Stomach smooth muscle (tissue), 2 donors: ENCODE results near the gene PREX1.

Source experiments
- H3K27ac ChIP-seq: one replicate; pipeline ENCODE4 v1.7.0; 2013; ENCODE audit warnings: mild to moderate bottlenecking, low read length, inconsistent platforms
- H3K27me3 ChIP-seq, 2 donors: one replicate each; pipeline ENCODE4 v1.7.0; 2013; ENCODE audit warnings: low read length in 2 of 2; ENCODE audit not compliant: insufficient read depth in 2 of 2, control insufficient read depth in 1 of 2
- H3K36me3 ChIP-seq, 2 donors: one replicate each; pipeline ENCODE4 v1.7.0; 2013; ENCODE audit warnings: low read length in 2 of 2; ENCODE audit not compliant: control insufficient read depth in 2 of 2, insufficient read depth in 2 of 2
- H3K4me1 ChIP-seq: one replicate; pipeline ENCODE4 v1.7.0; 2013; ENCODE audit warnings: low read length; ENCODE audit not compliant: control insufficient read depth, insufficient read depth
- H3K4me3 ChIP-seq, 2 donors: one replicate each; pipeline ENCODE4 v1.7.0; 2013; ENCODE audit warnings: low read length in 2 of 2
- H3K9ac ChIP-seq, 2 donors: one replicate each; pipeline ENCODE4 v1.7.0; 2013; ENCODE audit warnings: low read length in 2 of 2, mild to moderate bottlenecking in 1 of 2
- H3K9me3 ChIP-seq, 2 donors: one replicate each; pipeline ENCODE4 v1.7.0; 2013; ENCODE audit warnings: low read length in 2 of 2; ENCODE audit not compliant: control insufficient read depth in 2 of 2
- donor health status: healthy.
- donor health status: Pancreatic carcinoma.

PREX1 gene

DNA sequence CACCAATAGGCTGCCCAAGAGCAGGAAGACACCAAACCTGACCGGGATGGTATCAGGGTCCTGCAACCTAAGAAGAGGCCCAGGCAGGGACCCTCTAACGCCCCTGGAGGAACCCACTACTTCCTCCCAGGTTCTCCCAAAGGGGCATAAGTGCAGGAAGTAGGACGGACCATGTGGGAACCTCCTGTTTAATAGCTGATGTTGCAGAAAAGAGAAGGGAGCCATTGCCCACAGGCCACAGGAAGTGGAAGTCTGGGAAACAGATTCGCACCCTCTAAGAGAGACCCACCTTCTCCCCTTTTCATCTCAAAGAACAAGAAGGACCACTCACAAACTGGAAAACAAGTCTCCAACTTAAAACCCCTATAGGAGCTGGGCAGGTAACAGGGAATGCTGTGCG, 18.1 kb downstream of the PREX1 start:
- no peaks in the 10 kb centered on the region for H3K4me1 ChIP-seq

DNA sequence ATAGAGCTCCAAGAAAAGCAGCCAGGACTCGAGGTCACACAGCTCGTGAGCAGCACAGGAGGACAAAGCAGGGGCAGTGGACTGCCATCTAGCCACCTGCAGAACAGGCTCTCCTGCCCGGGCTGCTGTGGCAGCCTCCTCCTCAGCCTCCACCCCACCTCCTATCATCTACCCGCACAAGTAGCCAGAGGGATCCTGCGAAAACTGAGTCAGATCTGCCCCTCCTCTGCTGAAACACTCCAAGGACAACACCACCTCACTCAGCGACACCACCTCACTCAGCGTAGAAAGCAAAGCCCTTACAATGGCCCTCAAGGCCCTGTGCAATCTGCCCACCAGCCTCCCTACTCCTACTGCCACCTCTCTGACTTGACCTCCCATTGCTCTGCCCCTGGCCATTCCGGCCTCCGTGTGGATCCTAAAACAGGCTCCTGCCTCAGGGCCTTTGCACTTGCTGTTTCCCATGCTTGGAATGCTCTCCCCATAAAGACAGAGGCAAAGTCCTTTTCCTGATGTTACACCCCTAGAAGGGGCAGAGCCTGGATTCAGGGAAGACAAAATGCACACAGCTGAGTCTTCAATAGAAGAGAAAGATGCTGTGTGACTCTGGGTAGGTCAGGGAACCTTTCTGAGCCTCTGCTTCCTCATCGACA, 19.3 kb downstream of the PREX1 start:
- Histone ChIP-seq H3K27ac (no peak overlapping the region), H3K4me1 (no peaks in the 10 kb centered on the region), H3K9me3 (peaks cover 2 to 3% of the 10 kb centered on the region in 2 donors), H3K4me3 (no peak overlapping the region), H3K27me3 (peaks cover 0 to 6% of the 10 kb centered on the region in 2 donors), H3K36me3 (no peaks in the 10 kb centered on the region), H3K9ac (no peak overlapping the region)

More for the DNA sequence above, 18.1 kb downstream of the PREX1 start:
- Histone ChIP-seq H3K9ac (no peak overlapping the region), H3K4me3 (no peak overlapping the region), H3K27me3 (peaks cover 0 to 5% of the 10 kb centered on the region in 2 donors), H3K27ac (no peak overlapping the region), H3K9me3 (peaks cover 2 to 3% of the 10 kb centered on the region in 2 donors), H3K36me3 (no peaks in the 10 kb centered on the region)

DNA sequence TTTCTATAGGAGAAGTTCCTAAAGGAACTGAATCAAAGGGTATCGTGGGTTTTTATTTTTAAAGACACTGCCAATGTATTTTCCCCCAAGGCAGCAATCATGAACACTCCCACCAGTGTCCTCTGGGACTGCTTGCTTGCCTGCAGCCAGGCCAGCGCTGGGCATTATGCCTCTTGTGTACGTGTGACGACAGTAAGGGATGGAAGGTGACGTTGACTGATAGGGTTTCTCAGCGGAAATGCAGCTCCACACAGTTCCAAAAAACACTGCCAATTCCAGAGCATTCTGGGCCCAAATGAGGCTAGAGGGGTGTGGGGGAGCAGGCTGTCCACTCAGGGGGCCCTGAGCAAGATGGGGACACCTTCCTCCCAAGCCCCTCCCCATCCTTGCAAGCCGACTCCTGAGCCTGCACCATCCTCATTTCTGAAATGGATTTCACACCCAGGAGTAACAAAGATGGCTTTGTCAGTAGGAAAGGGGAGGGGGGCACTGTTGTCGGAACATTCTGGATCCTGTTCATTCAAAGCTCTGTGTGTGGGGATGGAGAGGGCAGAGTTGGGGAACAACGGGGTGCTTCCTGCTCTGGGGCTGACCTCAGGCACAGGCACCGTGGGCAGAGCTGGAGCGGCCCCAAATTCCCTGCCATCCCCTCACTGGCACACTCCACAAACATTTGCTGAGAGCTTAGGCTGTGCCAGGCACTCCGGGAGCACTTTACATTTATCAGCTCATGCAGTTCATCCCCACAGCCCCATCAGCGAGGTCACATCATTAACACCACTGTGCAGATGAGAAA, 20.0 kb downstream of the PREX1 start:
- H3K4me3 ChIP-seq, result no peak overlapping the region
- H3K9ac ChIP-seq, result no peak overlapping the region
- H3K27ac ChIP-seq, result no peak overlapping the region

DNA sequence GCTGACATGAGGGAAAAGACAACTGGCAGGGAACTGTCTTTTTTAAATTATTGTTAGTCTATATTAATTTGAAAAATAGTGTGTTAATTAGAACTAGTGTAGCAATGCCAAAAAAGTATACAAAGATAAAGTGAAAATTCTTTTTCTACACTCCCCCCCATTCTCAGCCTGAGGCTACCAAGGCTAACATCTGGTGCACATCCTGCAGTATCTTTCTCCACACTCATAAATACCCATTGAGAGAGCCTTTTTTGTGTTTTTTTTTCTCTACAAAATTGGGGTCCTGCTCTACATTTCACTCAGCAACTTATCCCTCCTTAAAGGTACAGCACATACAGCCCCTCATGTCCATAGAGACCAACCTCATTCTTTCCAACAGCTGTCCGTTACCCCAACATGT, 20.7 kb downstream of the PREX1 start:
- H3K4me1 ChIP-seq, result no peaks in the 10 kb centered on the region
- no peak overlapping the region for H3K4me3 ChIP-seq
- H3K27ac ChIP-seq, result no peak overlapping the region
- H3K27me3 ChIP-seq, result peaks cover 0 to 6% of the 10 kb centered on the region in 2 donors
- peaks cover 2 to 3% of the 10 kb centered on the region in 2 donors for H3K9me3 ChIP-seq
- H3K36me3 ChIP-seq, result no peaks in the 10 kb centered on the region
- no peak overlapping the region for H3K9ac ChIP-seq

More for the DNA sequence above, 20.0 kb downstream of the PREX1 start:
- H3K9me3 ChIP-seq, result peaks cover 2 to 3% of the 10 kb centered on the region in 2 donors
- no peaks in the 10 kb centered on the region for H3K4me1 ChIP-seq
- no peaks in the 10 kb centered on the region for H3K36me3 ChIP-seq
- peaks cover 0 to 6% of the 10 kb centered on the region in 2 donors for H3K27me3 ChIP-seq

DNA sequence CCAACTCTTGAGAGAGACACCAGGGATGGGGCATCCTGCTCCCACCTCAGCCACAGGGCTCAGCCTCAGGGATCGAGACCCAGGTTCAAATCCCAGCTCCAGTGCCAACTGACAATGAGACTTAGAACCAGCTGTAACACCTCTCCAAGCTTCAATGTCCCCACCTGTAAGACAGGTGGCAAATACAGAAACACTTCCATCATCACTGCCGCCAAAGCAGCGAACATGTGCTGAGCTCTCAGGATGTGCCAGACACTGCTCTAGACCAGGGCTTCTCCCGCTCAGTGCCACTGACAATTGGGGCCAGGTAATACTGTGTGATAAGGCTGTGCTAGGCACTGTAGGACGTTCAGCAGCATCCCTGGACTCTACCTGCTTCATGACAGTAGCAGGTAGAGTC, 22.1 kb downstream of the PREX1 start:
- Histone ChIP-seq H3K27me3 (peaks cover 0 to 6% of the 10 kb centered on the region in 2 donors), H3K4me1 (no peaks in the 10 kb centered on the region), H3K27ac (no peak overlapping the region)

DNA sequence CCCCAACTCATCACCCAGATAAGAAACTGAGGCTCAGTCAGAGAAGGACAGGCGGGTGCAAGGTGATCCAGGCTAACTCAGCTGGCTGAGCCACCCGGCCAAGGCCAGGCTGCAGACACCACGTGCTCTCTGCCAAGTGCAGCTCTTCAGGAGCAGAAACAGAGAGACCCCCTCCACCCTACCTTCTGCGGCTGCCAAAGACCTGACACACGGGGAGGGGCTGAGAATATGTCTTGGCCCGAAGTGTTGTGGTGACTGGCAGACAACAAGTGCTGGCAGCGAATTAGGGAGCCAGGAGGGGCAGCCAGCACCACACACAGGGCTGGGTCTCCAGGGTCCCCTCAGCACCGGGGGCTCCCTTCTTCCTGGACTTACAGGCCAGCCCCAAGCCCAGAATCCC, 22.5 kb downstream of the PREX1 start:
- H3K4me1 ChIP-seq, result no peaks in the 10 kb centered on the region
- H3K9me3 ChIP-seq, result peaks cover 2 to 3% of the 10 kb centered on the region in 2 donors
- H3K4me3 ChIP-seq, result no peak overlapping the region
- H3K27ac ChIP-seq, result no peak overlapping the region
- no peaks in the 10 kb centered on the region for H3K36me3 ChIP-seq
- no peak overlapping the region for H3K9ac ChIP-seq
- H3K27me3 ChIP-seq, result peaks cover 0 to 6% of the 10 kb centered on the region in 2 donors

More for the DNA sequence above, 22.1 kb downstream of the PREX1 start:
- Histone ChIP-seq H3K9me3 (peaks cover 2 to 3% of the 10 kb centered on the region in 2 donors), H3K4me3 (no peak overlapping the region), H3K36me3 (no peaks in the 10 kb centered on the region), H3K9ac (no peak overlapping the region)

DNA sequence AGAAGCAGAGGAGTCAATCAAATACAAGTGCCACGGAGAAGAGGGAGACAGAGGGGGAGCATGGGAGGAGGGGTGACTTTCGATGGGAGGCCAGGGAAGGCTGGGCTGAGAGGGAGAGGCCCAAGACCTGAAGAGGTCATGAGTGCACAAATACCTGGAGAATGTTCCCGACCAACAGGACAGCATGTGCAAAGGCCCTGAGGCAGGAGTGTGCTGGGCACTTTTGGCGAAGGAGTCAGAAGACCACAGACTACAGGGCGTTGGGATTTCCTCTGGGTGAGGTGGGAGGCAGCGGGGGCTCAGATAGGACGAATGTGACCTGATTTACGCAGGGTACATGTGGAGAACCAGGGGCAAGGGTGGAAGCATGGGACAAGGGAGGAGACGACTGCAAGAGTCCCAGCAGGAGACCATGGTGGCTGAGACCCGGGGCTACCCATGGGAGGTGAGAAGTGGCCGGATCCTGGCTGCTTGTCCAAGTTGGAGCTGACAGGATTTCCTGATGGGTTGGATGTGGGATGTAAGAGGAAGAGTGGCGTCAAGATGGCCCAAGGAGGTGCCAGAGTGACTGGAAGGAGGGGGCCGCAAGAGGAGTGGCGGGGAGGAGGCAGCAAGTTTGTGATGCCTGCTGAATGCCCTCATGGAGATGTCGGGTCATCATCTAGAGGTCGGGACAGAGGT, 23.4 kb downstream of the PREX1 start:
- Histone ChIP-seq H3K4me1 (no peaks in the 10 kb centered on the region), H3K27ac (no peak overlapping the region), H3K9me3 (peaks cover 2 to 3% of the 10 kb centered on the region in 2 donors), H3K4me3 (no peak overlapping the region), H3K9ac (no peak overlapping the region), H3K36me3 (no peaks in the 10 kb centered on the region), H3K27me3 (peaks cover 0 to 6% of the 10 kb centered on the region in 2 donors)

DNA sequence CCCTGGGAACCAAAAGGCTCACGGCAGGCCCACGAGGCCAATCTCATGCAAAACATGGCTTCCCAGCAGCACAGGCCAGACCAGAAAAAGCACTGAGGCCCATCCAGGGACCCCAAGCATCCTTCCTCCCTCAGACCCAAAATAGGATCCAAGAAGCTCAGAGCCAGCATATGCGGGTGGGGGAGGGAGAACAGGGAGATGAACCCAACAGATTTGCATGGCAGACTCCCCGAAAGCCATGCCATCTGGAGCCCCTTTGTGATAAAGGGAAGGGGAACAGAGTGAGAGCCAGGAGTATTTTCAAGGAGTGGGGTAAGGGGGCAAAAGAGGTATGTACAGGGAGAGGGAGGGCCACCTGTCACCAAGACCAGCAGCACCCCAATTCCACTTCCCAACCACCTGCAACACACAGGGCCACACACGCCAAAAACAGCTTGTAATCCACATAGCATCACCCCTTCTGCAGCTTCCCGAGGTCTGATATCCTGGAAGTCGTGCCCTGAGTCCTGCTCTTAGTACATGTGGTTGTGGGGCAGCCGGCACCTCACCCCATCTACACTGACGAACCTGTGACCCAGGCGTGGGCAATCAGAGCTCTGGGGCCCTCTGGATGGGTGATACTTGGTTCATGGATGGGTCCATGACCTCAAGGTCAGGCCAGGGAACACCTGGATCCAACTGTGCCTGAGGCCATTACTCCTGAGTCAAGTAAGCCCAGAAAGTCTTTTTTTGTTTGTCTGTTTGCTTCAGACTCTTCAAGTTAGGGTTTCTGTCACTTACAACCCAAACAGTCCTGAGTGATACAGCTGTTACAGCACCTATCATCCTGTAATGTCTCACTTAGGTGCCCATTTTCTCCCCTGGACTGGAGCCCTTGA, 24.4 kb downstream of the PREX1 start:
- H3K27ac ChIP-seq, result no peak overlapping the region
- H3K4me3 ChIP-seq, result no peak overlapping the region
- H3K9ac ChIP-seq, result no peak overlapping the region
- peaks cover 0 to 4% of the 10 kb centered on the region in 2 donors for H3K27me3 ChIP-seq
- no peaks in the 10 kb centered on the region for H3K4me1 ChIP-seq
- no peaks in the 10 kb centered on the region for H3K36me3 ChIP-seq
- H3K9me3 ChIP-seq, result peaks cover 2 to 3% of the 10 kb centered on the region in 2 donors

DNA sequence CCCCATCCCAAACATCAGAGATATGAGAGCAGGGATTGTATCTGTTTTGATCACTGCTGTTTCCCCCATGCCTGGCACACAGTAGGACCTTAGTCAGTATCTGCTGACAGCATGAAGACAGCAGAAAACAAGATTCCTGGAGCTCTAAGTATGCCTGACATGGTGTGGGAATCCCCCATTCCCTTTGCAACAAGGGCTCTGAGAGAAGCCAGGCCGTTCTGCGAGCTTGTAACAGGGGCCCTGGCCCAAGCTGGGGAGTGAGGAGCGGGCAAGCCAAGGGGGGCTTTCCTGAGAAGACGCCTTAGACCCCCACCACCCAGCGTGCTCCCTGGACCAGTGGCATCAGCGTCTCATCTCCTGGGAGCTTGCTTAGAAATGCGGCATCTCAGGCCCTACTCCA, 25.2 kb downstream of the PREX1 start:
- H3K27ac ChIP-seq, result no peak overlapping the region
- H3K4me1 ChIP-seq, result no peaks in the 10 kb centered on the region
- H3K4me3 ChIP-seq, result no peak overlapping the region
- peaks cover 2 to 3% of the 10 kb centered on the region in 2 donors for H3K9me3 ChIP-seq
- H3K9ac ChIP-seq, result no peak overlapping the region
- H3K36me3 ChIP-seq, result no peaks in the 10 kb centered on the region
- H3K27me3 ChIP-seq, result peaks cover 0 to 4% of the 10 kb centered on the region in 2 donors

DNA sequence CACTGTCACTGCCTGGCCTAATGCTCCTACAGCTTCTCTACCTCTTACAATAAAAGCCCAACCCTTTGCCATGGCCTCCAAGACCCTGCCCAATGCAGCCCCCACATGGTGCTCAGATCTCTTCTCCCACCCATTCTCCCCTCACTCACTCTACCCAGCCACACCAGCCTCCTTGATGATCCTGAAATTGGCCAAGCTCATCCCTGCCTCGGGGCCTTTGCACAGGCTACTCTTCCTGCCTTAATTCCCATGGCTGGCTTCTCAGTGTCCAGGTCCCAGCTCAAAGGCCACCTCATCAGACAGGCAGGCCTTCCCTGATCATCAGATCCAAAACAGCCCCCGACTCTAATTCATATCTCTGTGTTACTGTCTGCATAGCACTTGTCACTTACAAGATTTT, 25.6 kb downstream of the PREX1 start:
- no peak overlapping the region for H3K4me3 ChIP-seq
- H3K36me3 ChIP-seq, result no peaks in the 10 kb centered on the region
- no peaks in the 10 kb centered on the region for H3K4me1 ChIP-seq
- H3K9me3 ChIP-seq, result peaks cover 2% of the 10 kb centered on the region in 2 donors
- no peak overlapping the region for H3K9ac ChIP-seq
- peaks cover 0 to 4% of the 10 kb centered on the region in 2 donors for H3K27me3 ChIP-seq
- H3K27ac ChIP-seq, result no peak overlapping the region
